C4-2B (cell line): ENCODE data around the gene TBL1Y.

Experiments
- CTCF ChIP-seq: fragments of 450-650 bp; conservative IDR thresholded peaks from 2 replicates; pipeline ENCODE4 v1.5.1; 2017; ENCODE audit warnings: mild to moderate bottlenecking
- ZFX ChIP-seq: fragments of 450-650 bp; IDR thresholded peaks from 2 replicates; pipeline ENCODE4 v1.6.1; 2017

- TF ChIP-seq CTCF, result no peak
- no peak for TF ChIP-seq ZFX
Measured at GRCh38 chrY:7085606-7086005, 175.1 kb downstream of the TBL1Y start.
